ENCODE measurements around the gene WNT16. TPM values are rescaled to one million over a fixed set of nuclear protein-coding genes. Genes with fewer than 3 reads are reported as not detected.

The WNT16 gene
- total RNA-seq, 1 experiment from 2014 or later, result 0.39 TPM

DNA sequence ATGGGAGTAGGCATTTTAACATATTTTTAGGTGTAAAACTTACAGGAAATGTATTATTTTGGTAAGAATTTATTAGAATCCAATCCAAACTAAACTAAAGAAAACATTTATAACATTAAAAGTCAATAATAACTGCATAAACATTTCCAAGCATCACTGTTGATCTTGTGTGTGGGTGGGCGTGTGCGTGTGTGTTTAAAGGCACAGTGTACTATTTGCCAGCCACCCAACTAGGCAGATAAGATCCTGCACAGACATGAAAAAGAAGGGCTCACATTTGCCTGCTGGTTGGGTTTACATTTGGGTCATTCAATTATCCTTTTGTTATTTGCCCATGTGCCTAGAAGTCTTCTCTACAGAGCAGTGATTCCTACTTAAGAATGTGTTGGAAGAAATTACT lies 31.0 kb upstream of the WNT16 start:
- Histone ChIP-seq H3K4me1 (ENCODE audit: control insufficient read depth, insufficient read depth, low read length) (peaks cover 13% of the 10 kb centered on the region; the same call in 1 of the 2 replicates), H3K27me3 (ENCODE audit: control insufficient read depth, insufficient read depth, low read length) (no peaks in the 10 kb centered on the region), H3K36me3 (ENCODE audit: control insufficient read depth, insufficient read depth, low read length) (no peaks in the 10 kb centered on the region), H3K27ac (ENCODE audit: low read length) (peak overlapping the region; percentile 23; the same call in 1 of the 2 replicates), H3K9me3 (ENCODE audit: control insufficient read depth, insufficient read depth, low read depth, low read length) (no peaks in the 10 kb centered on the region), H3K4me3 (ENCODE audit: low read depth in 2 of 2, low read length in 2 of 2) (no peak overlapping the region)
- TF ChIP-seq TCF7L2 (IDR thresholded peaks at IDR 0.05; ENCODE audit: low read depth, low read length) (no peak), SIN3A (IDR thresholded peaks at IDR 0.05; ENCODE audit: borderline replicate concordance, insufficient read depth, low read depth, low read length) (no peak), POLR2AphosphoS5 (IDR thresholded peaks at IDR 0.05; ENCODE audit: low read depth, low read length) (no peak)
- TF ChIP-seq, protein P1, sequence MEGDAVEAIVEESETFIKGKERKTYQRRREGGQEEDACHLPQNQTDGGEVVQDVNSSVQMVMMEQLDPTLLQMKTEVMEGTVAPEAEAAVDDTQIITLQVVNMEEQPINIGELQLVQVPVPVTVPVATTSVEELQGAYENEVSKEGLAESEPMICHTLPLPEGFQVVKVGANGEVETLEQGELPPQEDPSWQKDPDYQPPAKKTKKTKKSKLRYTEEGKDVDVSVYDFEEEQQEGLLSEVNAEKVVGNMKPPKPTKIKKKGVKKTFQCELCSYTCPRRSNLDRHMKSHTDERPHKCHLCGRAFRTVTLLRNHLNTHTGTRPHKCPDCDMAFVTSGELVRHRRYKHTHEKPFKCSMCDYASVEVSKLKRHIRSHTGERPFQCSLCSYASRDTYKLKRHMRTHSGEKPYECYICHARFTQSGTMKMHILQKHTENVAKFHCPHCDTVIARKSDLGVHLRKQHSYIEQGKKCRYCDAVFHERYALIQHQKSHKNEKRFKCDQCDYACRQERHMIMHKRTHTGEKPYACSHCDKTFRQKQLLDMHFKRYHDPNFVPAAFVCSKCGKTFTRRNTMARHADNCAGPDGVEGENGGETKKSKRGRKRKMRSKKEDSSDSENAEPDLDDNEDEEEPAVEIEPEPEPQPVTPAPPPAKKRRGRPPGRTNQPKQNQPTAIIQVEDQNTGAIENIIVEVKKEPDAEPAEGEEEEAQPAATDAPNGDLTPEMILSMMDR (IDR thresholded peaks at IDR 0.05), result no peak
- TF ChIP-seq, protein P2, sequence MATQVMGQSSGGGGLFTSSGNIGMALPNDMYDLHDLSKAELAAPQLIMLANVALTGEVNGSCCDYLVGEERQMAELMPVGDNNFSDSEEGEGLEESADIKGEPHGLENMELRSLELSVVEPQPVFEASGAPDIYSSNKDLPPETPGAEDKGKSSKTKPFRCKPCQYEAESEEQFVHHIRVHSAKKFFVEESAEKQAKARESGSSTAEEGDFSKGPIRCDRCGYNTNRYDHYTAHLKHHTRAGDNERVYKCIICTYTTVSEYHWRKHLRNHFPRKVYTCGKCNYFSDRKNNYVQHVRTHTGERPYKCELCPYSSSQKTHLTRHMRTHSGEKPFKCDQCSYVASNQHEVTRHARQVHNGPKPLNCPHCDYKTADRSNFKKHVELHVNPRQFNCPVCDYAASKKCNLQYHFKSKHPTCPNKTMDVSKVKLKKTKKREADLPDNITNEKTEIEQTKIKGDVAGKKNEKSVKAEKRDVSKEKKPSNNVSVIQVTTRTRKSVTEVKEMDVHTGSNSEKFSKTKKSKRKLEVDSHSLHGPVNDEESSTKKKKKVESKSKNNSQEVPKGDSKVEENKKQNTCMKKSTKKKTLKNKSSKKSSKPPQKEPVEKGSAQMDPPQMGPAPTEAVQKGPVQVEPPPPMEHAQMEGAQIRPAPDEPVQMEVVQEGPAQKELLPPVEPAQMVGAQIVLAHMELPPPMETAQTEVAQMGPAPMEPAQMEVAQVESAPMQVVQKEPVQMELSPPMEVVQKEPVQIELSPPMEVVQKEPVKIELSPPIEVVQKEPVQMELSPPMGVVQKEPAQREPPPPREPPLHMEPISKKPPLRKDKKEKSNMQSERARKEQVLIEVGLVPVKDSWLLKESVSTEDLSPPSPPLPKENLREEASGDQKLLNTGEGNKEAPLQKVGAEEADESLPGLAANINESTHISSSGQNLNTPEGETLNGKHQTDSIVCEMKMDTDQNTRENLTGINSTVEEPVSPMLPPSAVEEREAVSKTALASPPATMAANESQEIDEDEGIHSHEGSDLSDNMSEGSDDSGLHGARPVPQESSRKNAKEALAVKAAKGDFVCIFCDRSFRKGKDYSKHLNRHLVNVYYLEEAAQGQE (IDR thresholded peaks at IDR 0.05; ENCODE audit: insufficient read depth in 1 of 2, low read depth in 2 of 2, low read length in 1 of 2), result no peak
- no peak for ATAC-seq
- no TSS peak for BruUV-seq (replicated peaks)
- in situ Hi-C loops (cut with HindIII; ENCODE audit: low pct_unique_long_range_greater_than_20kb, low sequenced_read_pairs) (no loop called here), intact Hi-C loops (cut with micrococcal nuclease; ENCODE audit: unreplicated experiment) (no loop called here)
- no peak for DNase-seq (ENCODE audit: low read depth, low spot score)
- CTCF ChIA-PET, result no interaction called here
- POLR2A ChIA-PET, result no interaction called here

DNA sequence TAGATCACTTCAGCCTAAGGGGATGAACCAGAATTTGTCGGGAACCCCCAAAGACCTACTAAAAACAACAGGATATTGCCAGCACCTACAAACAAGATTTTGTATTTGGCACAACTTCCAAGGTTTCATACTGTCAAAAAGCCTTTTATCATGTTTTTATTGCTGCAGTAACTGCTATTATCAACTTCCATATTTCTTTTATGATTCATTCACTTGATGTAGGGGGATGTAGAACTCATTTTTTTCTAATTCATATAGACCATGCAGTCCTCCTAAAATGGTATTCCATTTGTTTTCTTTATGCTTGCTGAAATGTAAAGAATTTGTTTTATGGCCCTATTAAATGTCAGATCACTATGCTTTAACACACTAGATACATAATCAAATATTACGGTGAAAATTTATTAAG lies 30.0 kb upstream of the WNT16 start:
- Histone ChIP-seq H3K9me3 (ENCODE audit: control insufficient read depth, insufficient read depth, low read depth, low read length) (no peaks in the 10 kb centered on the region), H3K4me1 (ENCODE audit: control insufficient read depth, insufficient read depth, low read length) (peaks cover 13% of the 10 kb centered on the region; the same call in 1 of the 2 replicates), H3K36me3 (ENCODE audit: control insufficient read depth, insufficient read depth, low read length) (no peaks in the 10 kb centered on the region), H3K27me3 (ENCODE audit: control insufficient read depth, insufficient read depth, low read length) (no peaks in the 10 kb centered on the region), H3K4me3 (ENCODE audit: low read depth in 2 of 2, low read length in 2 of 2) (no peak overlapping the region), H3K27ac (ENCODE audit: low read length) (no peak overlapping the region)
- DNase-seq (ENCODE audit: low read depth, low spot score) (no peak), ATAC-seq (peak; percentile 78)
- in situ Hi-C loops (cut with HindIII; ENCODE audit: low pct_unique_long_range_greater_than_20kb, low sequenced_read_pairs) (no loop called here), intact Hi-C loops (cut with micrococcal nuclease; ENCODE audit: unreplicated experiment) (no loop called here)
- ChIA-PET POLR2A (no interaction called here), CTCF (no interaction called here)
- TF ChIP-seq, protein P1 (IDR thresholded peaks at IDR 0.05), result no peak
- TF ChIP-seq TCF7L2 (IDR thresholded peaks at IDR 0.05; ENCODE audit: low read depth, low read length), result peak; percentile 99
- BruUV-seq (replicated peaks), result no TSS peak
